T-helper 9 cell (primary cell): ENCODE results near the gene RAD51B.
A peak's percentile ranks its signal among the peaks of the same experiment; 100 is the strongest.

ENCODE experiments used
- DNase-seq: peaks from one replicate; pipeline ENCODE4 v3.0.0-alpha.2; 2020

RAD51B gene

GRCh38 chr14:67908052-67908754 lies 88.6 kb downstream of the RAD51B start:
- no peak for DNase-seq

DNA sequence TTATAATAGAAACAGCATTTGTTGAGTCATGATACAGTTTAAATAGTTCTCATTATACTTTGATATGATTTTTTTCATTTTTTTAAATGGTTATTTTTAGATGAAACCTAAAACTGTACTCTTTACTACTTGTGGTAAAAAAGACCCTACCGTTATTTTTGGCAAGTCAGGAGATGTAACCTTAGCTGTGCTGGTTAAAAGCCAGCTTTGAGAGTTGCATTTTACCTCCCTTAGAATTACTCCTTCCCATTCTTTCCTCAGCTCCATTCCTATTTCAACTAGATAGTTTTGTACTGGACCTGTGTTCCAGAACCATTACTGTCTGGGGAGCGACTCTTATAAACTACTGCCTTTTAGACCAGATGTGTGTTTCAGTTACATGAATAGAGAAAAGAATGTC lies 92.0 kb downstream of the RAD51B start:
- DNase-seq, result no peak

- no peak for DNase-seq
These were observed 96.9 kb downstream of the RAD51B start for GRCh38 chr14:67916430-67916829.

DNA sequence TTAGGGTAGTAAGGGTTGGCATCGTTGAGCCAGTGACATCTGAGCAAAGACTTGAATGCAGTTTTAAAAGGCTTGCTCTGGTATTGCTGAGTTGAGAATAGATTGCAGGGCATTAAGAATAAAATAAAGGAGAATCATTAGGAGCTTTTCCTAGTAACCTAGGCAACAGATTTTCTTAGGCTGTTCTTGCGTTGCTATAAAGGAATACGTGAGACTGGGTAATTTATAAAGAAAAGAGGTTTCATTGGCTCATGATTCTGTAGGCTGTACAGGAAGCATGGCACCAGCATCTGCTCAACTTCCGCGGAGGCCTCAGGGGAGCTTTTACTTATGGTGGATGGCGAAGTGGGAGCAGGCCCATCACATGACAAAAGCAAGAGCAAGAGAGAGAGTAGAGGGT lies 97.4 kb downstream of the RAD51B start:
- no peak for DNase-seq

DNA sequence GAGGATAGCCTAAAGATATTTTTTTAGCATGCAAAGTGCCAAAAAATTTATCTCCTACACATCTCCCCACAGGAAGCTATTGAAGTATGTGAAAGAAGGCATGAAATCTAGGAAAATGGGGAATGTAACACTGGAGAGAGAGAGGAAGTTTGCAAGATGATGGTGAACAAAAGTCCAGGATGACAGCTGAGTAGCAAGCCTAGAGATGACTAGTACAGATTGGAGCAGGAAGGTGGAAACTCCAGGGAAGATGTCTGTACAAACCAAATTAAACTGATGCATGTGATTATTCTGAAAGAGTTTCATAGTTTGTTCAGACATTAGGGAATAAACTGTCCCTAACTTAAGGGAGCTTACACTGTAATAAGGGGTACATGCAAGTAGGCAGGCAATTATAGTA lies 99.3 kb downstream of the RAD51B start:
- DNase-seq, result no peak

DNA sequence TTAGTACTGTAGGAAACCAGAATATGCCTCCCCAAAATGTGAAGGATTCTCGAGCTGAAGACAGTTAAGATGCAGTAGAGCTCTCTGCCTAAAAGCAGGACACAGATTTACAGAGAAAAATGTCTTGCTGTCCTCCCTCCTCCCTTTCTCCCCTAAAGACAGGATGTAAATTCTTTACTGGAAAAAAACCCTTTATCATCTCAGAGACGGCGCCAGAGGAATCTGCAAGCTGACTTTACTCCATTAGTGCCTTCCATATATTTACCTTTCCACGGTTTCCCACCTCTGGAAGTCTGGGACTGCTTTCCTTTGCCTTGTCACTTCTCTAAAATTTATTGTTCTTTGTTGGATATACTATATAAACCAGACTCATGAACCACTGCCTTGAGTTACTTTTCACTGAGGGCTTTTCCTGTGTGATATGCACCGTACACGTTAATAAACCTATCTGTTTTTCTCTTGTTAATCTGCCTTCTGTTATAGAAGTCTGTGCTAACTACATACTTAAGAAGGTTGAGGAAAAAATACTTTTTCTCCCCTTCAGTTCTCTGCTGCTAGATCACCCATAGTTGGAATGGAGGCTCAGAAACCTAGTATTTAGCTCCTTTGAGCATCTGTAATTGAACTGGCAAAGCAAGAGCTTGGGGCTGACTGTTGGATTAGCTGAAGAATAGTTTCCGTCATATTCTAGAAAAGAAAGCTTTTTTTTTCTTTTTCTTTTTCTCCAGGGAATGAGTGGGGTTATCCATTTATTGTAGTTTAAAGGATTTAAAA lies 99.9 kb downstream of the RAD51B start:
- no peak for DNase-seq

- no peak for DNase-seq
These were observed 107.2 kb downstream of the RAD51B start for GRCh38 chr14:67926821-67927220.

- no peak for DNase-seq
These were observed 107.7 kb downstream of the RAD51B start for GRCh38 chr14:67927244-67927643.

- DNase-seq, result no peak
These were observed 108.8 kb downstream of the RAD51B start for GRCh38 chr14:67928375-67928774.

DNA sequence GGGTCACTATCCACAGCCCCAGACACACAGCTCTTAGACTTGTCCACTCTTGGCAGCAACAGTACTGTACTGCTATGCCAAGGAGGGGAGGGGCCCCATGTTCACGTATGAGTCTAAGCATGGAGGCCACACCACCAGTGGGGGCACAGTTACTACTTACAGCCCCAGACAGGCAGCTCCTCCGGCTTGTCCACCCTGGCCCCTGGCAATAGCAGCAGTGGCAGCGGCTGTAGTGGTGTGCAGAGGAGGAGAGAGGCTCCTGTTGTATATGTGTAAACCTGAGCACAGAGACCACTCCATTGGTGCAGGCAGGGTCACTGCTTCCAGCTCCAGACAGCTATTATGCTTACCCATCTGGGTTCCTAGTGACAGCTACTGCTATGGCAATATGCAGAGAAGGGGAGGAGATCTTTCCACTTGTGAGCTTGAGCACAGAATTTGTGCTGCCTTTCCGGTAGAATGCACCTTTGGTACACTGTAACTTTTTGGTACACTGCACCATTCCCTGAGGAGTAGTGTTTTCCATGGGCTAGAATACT lies 113.2 kb downstream of the RAD51B start:
- DNase-seq, result no peak

GRCh38 chr14:67933266-67933665 lies 113.7 kb downstream of the RAD51B start:
- DNase-seq, result no peak

DNA sequence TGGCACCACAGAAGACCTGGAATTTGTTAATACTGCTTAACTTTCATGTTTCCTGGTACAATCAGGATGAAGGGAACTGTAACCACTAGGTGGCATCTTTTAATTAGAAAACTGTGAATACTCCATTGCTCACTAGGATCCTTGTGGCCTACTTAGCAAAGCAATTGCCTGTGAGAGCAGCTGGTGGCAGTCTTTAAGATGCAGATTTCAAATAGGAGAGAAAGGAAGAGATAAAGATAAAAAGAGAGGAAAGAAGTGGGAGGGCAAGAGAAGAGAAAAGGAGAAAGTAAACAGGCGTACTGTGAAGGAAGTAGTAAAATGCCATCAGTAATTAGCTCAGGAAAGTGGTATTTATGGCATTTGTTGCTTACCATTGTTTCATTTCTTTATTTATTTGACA lies 114.5 kb downstream of the RAD51B start:
- DNase-seq, result no peak

DNA sequence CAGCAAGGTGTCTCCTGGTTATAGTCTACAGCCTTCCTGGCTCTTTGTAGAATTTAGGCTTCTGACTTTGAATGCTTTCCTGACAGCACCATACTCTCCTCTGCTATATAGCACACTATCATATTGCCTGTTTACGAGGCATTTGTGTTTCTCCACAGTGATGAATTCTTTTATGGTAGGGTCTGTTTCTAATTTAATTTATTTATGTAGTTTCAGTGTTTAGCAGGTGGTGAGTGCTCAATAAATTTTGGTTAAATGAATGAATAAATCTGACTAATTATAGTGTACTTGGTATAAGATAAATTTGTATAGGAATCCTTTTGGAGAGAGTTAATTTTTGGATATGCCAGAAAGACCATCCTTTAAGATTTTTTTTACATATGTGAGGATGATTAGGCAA lies 115.3 kb downstream of the RAD51B start:
- no peak for DNase-seq

- no peak for DNase-seq
These were observed 115.8 kb downstream of the RAD51B start for GRCh38 chr14:67935371-67935770.

- DNase-seq, result no peak
These were observed 118.5 kb downstream of the RAD51B start for GRCh38 chr14:67938071-67938470.

- DNase-seq, result no peak
These were observed 121.2 kb downstream of the RAD51B start for GRCh38 chr14:67940486-67941455.

DNA sequence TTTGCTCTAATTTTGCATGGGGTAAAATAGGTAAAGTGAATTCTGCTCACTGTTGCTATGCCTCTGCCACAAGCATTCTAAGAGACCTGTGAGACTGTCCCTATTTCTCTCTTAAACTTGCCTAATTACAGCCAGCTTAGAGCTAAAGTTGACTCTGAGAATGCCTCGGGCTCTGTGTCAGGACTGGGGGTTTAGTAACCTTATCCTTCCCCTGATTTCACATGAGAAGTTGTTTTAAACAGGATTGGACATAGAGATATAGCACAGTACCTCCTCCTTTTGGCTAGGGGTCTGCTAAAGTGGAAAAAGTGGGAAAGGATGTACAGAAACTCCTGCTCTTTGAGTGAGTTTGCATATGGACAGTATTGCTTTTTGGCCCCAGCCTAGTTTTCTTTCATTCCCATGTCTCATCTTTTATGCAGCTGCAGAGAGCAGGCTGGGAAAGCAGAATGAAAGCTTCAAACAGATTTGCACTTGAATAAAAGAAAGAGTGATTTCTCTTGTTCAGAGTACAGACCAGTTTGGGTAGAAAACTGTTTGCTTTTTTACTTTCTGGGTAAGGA lies 122.0 kb downstream of the RAD51B start:
- no peak for DNase-seq

DNA sequence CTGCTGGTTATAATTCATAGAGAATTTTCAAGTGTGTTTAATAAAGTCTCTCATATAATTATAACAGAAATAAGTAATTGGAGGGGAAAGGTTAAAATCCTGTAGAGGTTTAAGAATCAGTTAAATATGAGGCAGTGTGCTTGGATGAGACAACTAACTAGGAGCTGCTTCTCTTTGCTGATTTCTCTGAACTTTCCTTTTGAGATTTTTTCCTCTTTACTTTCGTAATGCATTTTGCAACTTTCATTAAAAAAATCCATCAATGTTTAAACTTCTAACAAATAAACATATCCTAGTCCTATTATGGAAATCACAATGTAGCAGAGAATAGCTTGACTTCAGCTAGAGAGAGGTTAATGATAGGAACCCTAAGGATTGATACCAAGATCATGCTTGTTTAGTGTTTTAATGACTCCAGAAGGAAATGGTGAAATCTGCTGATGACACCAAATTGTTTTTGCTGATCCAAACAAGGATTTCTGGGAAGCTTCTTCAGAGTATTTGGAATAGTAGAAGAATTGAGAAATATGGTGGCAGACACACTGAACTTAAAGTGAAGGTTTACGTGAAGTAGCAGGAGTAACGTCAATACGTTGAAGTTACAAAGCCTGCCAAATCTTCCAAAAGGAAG lies 122.6 kb downstream of the RAD51B start:
- no peak for DNase-seq

- DNase-seq, result peak; percentile 13
These were observed 124.4 kb downstream of the RAD51B start for GRCh38 chr14:67943947-67944346.

GRCh38 chr14:67944605-67945004 lies 125.0 kb downstream of the RAD51B start:
- no peak for DNase-seq

- no peak for DNase-seq
These were observed 130.2 kb downstream of the RAD51B start for GRCh38 chr14:67949771-67950170.

DNA sequence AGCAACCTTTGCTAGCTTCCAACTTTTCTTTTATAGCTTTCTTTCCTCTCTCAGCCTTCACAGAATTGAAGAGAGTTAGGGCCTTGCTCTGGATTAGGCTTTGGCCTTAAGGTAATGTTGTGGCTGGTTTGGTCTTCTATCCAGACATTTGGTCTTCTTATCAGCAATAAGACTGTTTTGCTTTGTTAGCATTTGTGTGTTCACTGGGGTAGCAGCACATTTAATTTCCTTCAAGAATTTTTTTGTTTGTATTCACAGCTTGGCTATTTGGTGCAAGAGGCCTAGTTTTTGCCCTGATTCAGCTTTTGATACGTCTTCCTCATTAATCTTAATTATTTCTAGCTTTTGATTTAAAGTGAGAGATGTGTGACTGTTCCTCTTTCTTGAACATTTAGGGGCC lies 130.8 kb downstream of the RAD51B start:
- no peak for DNase-seq
